Measurements from ENCODE around the gene C1QTNF1. TPM values are rescaled to one million over a fixed set of nuclear protein-coding genes. Genes with fewer than 3 reads are reported as not detected.

C1QTNF1 gene
- total and polyA plus RNA-seq, 2 experiments from 2014 or later, result 9.5 to 13.3 TPM

- TF ChIP-seq EZH2phosphoT487 (IDR thresholded peaks at IDR 0.05; ENCODE audit: low read depth, severe bottlenecking, unreplicated experiment) (no peak), CTCF (IDR thresholded peaks at IDR 0.05; ENCODE audit: poor library complexity) (no peak), EZH2 (IDR thresholded peaks at IDR 0.05; ENCODE audit: borderline replicate concordance) (no peak)
- no peak overlapping the region for H3K4me2 ChIP-seq
- WGBS (ENCODE audit: low lambda C conversion rate, missing lambda C conversion rate), result 94% methylated on average over 17 of the region's 19 CpGs
- H3K27ac ChIP-seq, result no peak overlapping the region
- peaks cover 27% of the 10 kb centered on the region for H4K20me1 ChIP-seq (ENCODE audit: insufficient read depth, poor library complexity, severe bottlenecking)
- DNase-seq (ENCODE audit: low spot score), result no peak
- no peaks in the 10 kb centered on the region for H3K27me3 ChIP-seq
- H3K4me3 ChIP-seq, result no peak overlapping the region
- H3K79me2 ChIP-seq, result peaks cover 54% of the 10 kb centered on the region
- H3K9me3 ChIP-seq (ENCODE audit: low read depth), result no peaks in the 10 kb centered on the region
- H3K4me1 ChIP-seq (ENCODE audit: insufficient read depth), result peaks cover 6% of the 10 kb centered on the region
- H2AFZ ChIP-seq, result no peak overlapping the region
- H3K36me3 ChIP-seq (replicated peaks; ENCODE audit: insufficient read depth, low read depth), result no peaks in the 10 kb centered on the region
- no peaks in the 10 kb centered on the region for H3K9me2 ChIP-seq (replicated peaks; ENCODE audit: insufficient read depth)
Measured at GRCh38 chr17:79001190-79002020, 22.6 kb upstream of the C1QTNF1 start.

- TF ChIP-seq EZH2 (IDR thresholded peaks at IDR 0.05; ENCODE audit: borderline replicate concordance), result no peak
- TF ChIP-seq EZH2phosphoT487 (IDR thresholded peaks at IDR 0.05; ENCODE audit: low read depth, severe bottlenecking, unreplicated experiment), result no peak
- no peak for TF ChIP-seq CTCF (IDR thresholded peaks at IDR 0.05; ENCODE audit: poor library complexity)
- no peaks in the 10 kb centered on the region for H3K27me3 ChIP-seq
- no peak overlapping the region for H2AFZ ChIP-seq
- H3K4me1 ChIP-seq (ENCODE audit: insufficient read depth), result peaks cover 5% of the 10 kb centered on the region
- no peaks in the 10 kb centered on the region for H3K36me3 ChIP-seq (replicated peaks; ENCODE audit: insufficient read depth, low read depth)
- DNase-seq (ENCODE audit: low spot score), result no peak
- no peak overlapping the region for H3K4me3 ChIP-seq
- H3K4me2 ChIP-seq, result no peak overlapping the region
- WGBS (ENCODE audit: low lambda C conversion rate, missing lambda C conversion rate), result 92% methylated on average over 14 of the region's 14 CpGs
- H3K27ac ChIP-seq, result no peak overlapping the region
- peaks cover 63% of the 10 kb centered on the region for H3K79me2 ChIP-seq
- H3K9me2 ChIP-seq (replicated peaks; ENCODE audit: insufficient read depth), result no peaks in the 10 kb centered on the region
- no peaks in the 10 kb centered on the region for H3K9me3 ChIP-seq (ENCODE audit: low read depth)
- H4K20me1 ChIP-seq (ENCODE audit: insufficient read depth, poor library complexity, severe bottlenecking), result peaks cover 28% of the 10 kb centered on the region
Measured at GRCh38 chr17:79002291-79002690, 21.7 kb upstream of the C1QTNF1 start.

GRCh38 chr17:79002796-79003593 lies 21.0 kb upstream of the C1QTNF1 start:
- H3K4me3 ChIP-seq, result no peak overlapping the region
- peaks cover 6% of the 10 kb centered on the region for H3K4me1 ChIP-seq (ENCODE audit: insufficient read depth)
- no peaks in the 10 kb centered on the region for H3K9me3 ChIP-seq (ENCODE audit: low read depth)
- TF ChIP-seq CTCF (IDR thresholded peaks at IDR 0.05; ENCODE audit: poor library complexity) (no peak), EZH2 (IDR thresholded peaks at IDR 0.05; ENCODE audit: borderline replicate concordance) (no peak), EZH2phosphoT487 (IDR thresholded peaks at IDR 0.05; ENCODE audit: low read depth, severe bottlenecking, unreplicated experiment) (no peak)
- no peaks in the 10 kb centered on the region for H3K9me2 ChIP-seq (replicated peaks; ENCODE audit: insufficient read depth)
- DNase-seq (ENCODE audit: low spot score), result no peak
- 78% methylated on average over 20 of the region's 20 CpGs for WGBS (ENCODE audit: low lambda C conversion rate, missing lambda C conversion rate)
- H3K4me2 ChIP-seq, result no peak overlapping the region
- H3K27me3 ChIP-seq, result no peaks in the 10 kb centered on the region
- no peaks in the 10 kb centered on the region for H3K36me3 ChIP-seq (replicated peaks; ENCODE audit: insufficient read depth, low read depth)
- no peak overlapping the region for H2AFZ ChIP-seq
- peaks cover 70% of the 10 kb centered on the region for H3K79me2 ChIP-seq
- H4K20me1 ChIP-seq (ENCODE audit: insufficient read depth, poor library complexity, severe bottlenecking), result peaks cover 28% of the 10 kb centered on the region
- H3K27ac ChIP-seq, result no peak overlapping the region

Data from hepatocyte (in vitro differentiated cells).